Stimulated activated CD8-positive, alpha-beta memory T cell treated with anti-CD3 and anti-CD28 coated beads, Interleukin-7, amount 100 ng/mL, for 24 hours (primary cell): ENCODE data around the gene ANTKMT.

ENCODE experiments used
- DNase-seq: peaks from one replicate; pipeline ENCODE4 v3.0.0-alpha.2; 2020; ENCODE audit warnings: low read depth

Gene ANTKMT

GRCh38 chr16:715477-716199 is 5.3 kb upstream of the ANTKMT start:
- DNase-seq: no peak

GRCh38 chr16:716200-716568 is 4.8 kb upstream of the ANTKMT start:
- no peak for DNase-seq

- DNase-seq: no peak
Measured at GRCh38 chr16:716768-717325, 4.1 kb upstream of the ANTKMT start.

- no peak for DNase-seq
Measured at GRCh38 chr16:717450-718245, 3.3 kb upstream of the ANTKMT start.

- no peak for DNase-seq
Measured at GRCh38 chr16:718389-718788, 2.6 kb upstream of the ANTKMT start.

- no peak for DNase-seq
Measured at GRCh38 chr16:718922-719321, 2.0 kb upstream of the ANTKMT start.

- no peak for DNase-seq
Measured at GRCh38 chr16:719815-720446, 1.0 kb upstream of the ANTKMT start.

GRCh38 chr16:720447-720989 is 428 bp upstream of the ANTKMT start:
- no peak for DNase-seq

GRCh38 chr16:721765-722540 is 1.0 kb downstream of the ANTKMT start:
- no peak for DNase-seq

- no peak for DNase-seq
Measured at GRCh38 chr16:722835-723633, 2.1 kb downstream of the ANTKMT start.

GRCh38 chr16:723695-724094 is 2.7 kb downstream of the ANTKMT start:
- no peak for DNase-seq

- DNase-seq: no peak
Measured at GRCh38 chr16:724188-725040, 3.5 kb downstream of the ANTKMT start.

- DNase-seq: no peak
Measured at GRCh38 chr16:725041-725376, 4.1 kb downstream of the ANTKMT start.

- no peak for DNase-seq
Measured at GRCh38 chr16:725463-726187, 4.7 kb downstream of the ANTKMT start.

- no peak for DNase-seq
Measured at GRCh38 chr16:726188-726437, 5.2 kb downstream of the ANTKMT start.

- no peak for DNase-seq
Measured at GRCh38 chr16:726438-727290, 5.7 kb downstream of the ANTKMT start, which contains the start of the genes CCDC78 and HAGHL. CCDC78 (minus strand) TSS chr16:726443; CDS start chr16:726367, 76 bp downstream. HAGHL (plus strand) TSS chr16:727106; CDS start chr16:727510, 404 bp downstream.

GRCh38 chr16:727291-727977 is 6.5 kb downstream of the ANTKMT start:
- no peak for DNase-seq
